22Rv1 (cell line): ENCODE results near the gene KIDINS220.

ENCODE experiments used
- H3K27ac ChIP-seq: fragments of 450-650 bp; 2 replicates; pipeline ENCODE4 v1.5.1; 2017
- ZFX ChIP-seq: fragments of 450-650 bp; IDR thresholded peaks from 2 replicates; pipeline ENCODE4 v1.6.1; 2017; ENCODE audit warnings: antibody characterized with exemption, borderline replicate concordance
- TF ChIP-seq, protein P1 (sequence below): fragments of 450-650 bp; IDR thresholded peaks from 2 replicates; pipeline ENCODE4 v1.5.1; 2017; ENCODE audit warnings: mild to moderate bottlenecking

KIDINS220 gene

GRCh38 chr2:8714283-8714682, 123.1 kb downstream of the KIDINS220 start:
- no peak overlapping the region for H3K27ac ChIP-seq
- TF ChIP-seq, protein P1, sequence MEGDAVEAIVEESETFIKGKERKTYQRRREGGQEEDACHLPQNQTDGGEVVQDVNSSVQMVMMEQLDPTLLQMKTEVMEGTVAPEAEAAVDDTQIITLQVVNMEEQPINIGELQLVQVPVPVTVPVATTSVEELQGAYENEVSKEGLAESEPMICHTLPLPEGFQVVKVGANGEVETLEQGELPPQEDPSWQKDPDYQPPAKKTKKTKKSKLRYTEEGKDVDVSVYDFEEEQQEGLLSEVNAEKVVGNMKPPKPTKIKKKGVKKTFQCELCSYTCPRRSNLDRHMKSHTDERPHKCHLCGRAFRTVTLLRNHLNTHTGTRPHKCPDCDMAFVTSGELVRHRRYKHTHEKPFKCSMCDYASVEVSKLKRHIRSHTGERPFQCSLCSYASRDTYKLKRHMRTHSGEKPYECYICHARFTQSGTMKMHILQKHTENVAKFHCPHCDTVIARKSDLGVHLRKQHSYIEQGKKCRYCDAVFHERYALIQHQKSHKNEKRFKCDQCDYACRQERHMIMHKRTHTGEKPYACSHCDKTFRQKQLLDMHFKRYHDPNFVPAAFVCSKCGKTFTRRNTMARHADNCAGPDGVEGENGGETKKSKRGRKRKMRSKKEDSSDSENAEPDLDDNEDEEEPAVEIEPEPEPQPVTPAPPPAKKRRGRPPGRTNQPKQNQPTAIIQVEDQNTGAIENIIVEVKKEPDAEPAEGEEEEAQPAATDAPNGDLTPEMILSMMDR: no peak
- no peak for TF ChIP-seq ZFX

DNA sequence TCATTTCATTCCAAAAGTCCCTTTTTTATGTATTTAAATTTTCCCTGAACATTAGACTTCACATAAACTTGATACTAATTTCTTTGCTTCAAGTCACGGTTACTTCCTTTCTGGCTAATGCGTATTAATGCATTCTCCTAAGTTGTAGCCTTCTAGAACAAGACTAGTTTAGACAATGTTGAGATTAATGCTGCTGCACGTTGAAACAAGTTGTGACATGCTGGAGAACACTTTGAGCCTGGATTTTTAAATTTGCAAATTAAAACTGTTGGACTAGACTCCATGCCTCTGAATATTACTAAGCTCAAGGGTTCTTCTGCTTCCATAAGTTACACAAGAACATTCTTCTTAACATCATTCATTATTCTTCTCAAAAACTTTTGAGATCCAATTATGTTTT, 126.5 kb downstream of the KIDINS220 start:
- TF ChIP-seq, protein P1: no peak
- TF ChIP-seq ZFX: no peak
- H3K27ac ChIP-seq: no peak overlapping the region

DNA sequence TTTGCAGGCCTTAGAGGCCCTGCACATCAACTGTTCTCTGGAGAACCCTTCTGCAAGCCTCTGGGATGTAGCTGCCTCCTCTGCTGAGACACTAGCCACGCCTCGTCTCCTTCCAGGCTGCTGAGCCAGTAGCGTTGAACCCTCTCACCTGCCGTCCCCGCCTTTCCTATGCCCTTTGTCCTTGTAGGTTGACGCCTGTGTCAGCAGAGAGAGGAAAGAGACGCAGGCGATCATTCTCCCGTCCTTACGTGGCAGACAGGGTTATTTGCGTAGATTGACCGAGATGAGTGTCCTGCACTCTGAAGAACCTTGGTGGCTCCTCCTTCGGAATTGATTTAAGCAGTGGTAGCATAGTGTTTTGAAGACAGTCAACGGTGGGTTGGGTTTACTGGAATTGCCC, 127.8 kb downstream of the KIDINS220 start:
- no peak overlapping the region for H3K27ac ChIP-seq
- TF ChIP-seq, protein P1: no peak
- TF ChIP-seq ZFX: no peak

- no peak overlapping the region for H3K27ac ChIP-seq
- TF ChIP-seq, protein P1: no peak
- no peak for TF ChIP-seq ZFX
These were observed 132.5 kb downstream of the KIDINS220 start for GRCh38 chr2:8704906-8705305.

DNA sequence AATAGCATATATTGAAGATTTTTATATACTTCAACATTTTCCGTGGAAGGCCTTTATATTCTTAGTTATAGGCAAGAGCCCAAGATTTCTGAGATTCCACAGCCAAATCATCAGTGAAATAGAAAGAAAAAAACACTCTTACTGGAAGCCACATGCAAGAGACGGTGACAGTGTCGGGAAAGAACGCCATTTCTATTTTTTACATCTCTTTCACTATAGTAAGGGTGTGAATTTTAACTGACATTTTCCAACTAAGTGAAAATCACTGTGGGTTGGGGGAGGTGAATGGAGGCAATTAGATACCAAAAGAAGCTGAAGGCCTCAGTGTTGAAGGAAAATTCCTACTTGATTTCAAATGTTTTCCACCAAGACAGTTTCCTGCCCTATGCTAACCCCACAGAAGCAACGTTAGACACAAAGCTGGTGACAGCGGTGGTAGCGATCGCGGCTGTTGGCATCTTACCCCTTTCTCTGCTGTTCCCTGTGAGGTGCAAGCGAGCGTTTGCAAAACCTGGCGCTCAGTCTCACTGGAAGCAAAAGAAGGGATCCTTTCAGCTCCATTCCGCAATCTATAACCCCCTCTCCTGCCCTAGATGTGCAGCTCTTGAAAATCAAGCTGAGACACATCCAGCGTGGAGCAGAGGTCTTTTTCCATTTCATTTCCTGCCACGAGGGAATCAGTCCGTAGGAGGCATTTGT, 135.6 kb downstream of the KIDINS220 start:
- H3K27ac ChIP-seq: no peak overlapping the region
- no peak for TF ChIP-seq ZFX
- TF ChIP-seq, protein P1: no peak

DNA sequence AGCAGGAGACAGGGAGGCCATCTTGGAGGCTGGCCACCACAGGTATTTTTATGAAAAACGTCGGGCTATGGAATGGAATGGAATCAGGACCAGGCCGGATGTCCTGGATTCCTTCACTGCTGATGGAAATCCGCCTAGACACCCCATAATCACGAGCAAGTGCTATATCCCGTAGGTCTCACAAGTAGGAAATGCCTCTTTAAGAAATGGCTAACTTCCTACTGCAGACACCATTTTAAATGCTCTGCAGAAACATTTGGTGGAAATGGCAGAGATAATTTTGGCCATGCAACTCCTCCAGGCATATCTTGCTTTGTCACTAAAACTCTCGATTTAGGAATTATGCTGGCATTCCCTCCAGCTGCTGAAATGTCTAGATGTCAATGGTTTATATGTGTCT, 137.6 kb downstream of the KIDINS220 start:
- TF ChIP-seq ZFX: no peak
- TF ChIP-seq, protein P1: no peak
- H3K27ac ChIP-seq: no peak overlapping the region

- H3K27ac ChIP-seq: no peak overlapping the region
- TF ChIP-seq ZFX: no peak
- TF ChIP-seq, protein P1: no peak
These were observed 140.2 kb downstream of the KIDINS220 start for GRCh38 chr2:8697190-8697589.
